Frontal cortex (tissue), 4 donors: Measurements from ENCODE around the gene CANX. TPM values are rescaled to one million over a fixed set of nuclear protein-coding genes. Genes with fewer than 3 reads are reported as not detected.
"Not testable (repeated sequence)": the region's sequence is repeated elsewhere in the genome, so short reads cannot be mapped to it uniquely, and the experiment has no call there.

ENCODE experiments used
- DNase-seq, 2 donors: peaks; one replicate each; pipeline ENCODE4 v3.0.0; 2012; ENCODE audit warnings: low spot score in 2 of 2
- FAIRE-seq: peaks from 2 replicates; lab custom pipeline; 2012; peaks lifted over from hg19 to GRCh38; lab: Jason Lieb, UNC
- total RNA-seq: library from RNA; depleted of rRNA; stranded (reverse); fragments of >200 nt; gene quantifications from one replicate; pipeline ENCODE4 v1.2.3, GENCODE V29; 2014
- donor health status: control.
- donor health status: control.
- donor health status: control.

Gene CANX
- total RNA-seq, 1 donor from 2014 or later, result 405 TPM

DNA sequence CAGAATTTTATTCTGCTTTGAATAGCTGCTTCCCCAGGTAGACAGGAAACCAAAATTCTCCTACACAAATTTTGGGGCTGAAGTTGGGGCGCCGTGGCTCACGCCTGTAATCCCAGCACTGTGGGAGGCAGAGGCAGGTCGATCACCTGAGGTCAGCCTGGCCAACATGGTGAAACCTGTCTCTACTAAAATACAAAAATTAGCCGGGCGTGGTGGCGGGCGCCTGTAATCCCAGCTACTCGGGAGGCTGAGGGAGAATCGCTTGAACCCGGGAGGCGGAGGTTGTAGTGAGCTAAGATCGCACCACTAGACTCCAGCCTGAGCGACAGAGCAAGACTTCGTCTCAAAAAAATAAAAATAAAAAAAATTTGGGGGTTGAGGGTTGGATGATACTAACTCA, 1.2 kb upstream of the CANX start:
- not testable (repeated sequence) for FAIRE-seq, DNase-seq

DNA sequence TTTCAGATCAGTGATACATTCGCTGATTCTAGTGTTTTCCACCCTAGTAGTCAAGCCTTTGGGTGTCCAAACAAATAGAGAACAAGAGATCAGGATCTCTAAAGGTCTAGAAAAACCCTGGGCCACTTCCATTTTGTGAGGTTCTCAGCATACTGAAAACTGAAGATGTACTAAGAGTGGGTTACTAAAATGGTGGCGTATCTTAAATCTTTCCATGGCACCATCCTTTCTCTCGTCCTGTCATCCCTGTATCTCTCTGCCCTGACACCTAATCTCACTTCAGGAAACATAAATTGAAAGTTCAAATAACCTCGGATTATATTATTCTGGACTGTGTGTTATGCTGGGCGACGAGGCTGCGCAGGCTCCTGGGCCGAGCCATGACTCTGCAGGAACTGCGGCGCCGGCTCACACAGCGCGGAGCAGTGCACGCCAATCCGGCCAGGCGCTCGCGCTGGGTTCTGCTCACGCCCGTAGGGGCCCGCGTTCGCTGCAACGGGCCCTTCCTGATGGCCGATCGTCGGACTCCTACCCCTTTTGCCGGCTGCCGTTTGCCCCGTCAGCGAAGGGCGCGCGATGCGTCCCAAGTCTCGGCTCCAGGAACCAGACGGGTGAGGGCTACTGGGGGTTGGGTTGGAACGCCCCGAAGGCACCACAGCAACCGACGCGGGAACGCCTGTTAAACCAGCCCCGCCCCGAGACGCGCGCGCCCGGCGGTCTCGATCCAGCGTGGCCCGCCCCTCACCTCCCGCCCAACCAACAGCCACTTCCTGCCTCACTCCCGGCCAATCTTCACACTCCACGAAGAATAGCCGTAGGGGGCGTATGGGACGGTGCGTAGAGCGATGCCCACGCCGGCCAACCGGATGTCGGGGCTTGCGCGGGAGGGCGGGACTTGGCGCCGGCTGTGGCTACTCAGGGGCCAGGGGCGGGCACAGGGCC, 503 bp upstream of the CANX start:
- peak; percentile 98 to 99 for DNase-seq

DNA sequence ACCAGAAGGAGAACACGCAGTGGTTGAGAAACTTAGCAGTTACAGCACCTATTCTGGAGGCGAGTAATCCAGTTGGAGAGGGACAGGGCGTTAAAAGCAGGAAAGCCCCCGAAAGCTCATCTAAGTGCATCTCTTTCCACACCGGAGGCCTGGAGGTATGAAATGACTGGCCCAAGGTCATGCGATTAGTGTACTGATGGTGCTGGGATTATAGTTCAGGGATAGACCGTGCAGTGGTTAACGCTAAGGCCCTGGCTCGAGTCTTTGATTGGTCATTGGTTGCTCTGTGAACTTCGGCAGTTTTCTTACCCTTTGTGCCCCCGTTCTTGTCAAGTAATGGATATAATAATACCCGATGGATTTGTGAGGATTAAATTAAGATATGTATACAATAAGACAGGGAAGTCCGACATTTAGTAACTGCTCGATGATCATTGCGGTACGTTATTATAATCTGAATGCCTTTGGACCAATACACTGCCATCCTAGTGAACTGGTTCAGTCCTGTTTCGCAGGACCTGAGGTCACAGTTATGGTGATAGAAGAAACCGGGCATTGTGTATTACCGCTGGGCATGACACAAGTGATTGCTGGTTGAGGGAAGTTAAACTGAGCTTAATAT, 960 bp downstream of the CANX start:
- peak in 1 of 2 donors; percentile 28 for DNase-seq
- FAIRE-seq, result no peak

More for the DNA sequence above, 503 bp upstream of the CANX start:
- no peak for FAIRE-seq

DNA sequence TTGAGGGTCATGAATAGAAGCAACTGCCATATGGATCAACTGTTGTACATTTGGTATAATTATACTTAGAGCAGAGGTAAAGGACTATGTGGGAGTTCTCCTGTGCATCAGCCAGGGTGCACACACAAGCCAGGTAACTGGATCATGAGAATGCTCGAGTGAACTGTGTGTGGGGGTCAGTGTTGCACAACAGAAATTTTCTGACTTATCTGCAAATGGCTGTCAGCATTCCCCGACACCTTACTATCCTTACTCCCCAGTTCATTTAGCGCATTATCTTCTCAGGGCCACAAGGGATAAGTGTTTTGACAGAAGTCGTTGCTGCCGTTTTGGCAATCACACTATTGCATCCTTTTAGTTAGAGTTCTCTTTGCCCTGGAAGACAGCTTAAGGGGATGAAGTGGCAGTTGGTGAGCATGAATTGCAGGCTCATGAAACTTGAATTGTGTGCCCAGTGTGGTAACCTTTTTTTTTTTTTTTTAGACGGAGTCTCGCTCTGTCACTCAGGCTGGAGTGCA, 1.7 kb downstream of the CANX start:
- FAIRE-seq (no peak), DNase-seq (no peak)

DNA sequence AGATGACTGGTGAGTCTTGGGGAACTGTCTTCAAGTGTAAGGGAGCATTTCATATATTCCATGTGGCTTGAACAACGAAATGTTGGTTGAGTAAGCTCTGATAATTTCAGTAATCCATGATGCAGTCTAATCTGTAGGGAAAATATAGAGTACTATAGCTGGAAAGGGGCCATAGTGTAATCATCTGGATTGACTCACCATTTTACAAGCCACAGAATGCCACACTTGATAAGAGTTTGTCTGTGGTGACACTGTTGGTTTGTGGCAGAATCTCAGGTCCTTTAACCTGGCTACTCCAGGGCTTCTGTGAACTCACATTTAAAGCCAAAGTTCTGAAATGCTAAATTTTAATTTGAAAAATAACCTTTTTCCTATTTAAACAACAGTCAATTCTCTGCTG, 17.5 kb downstream of the CANX start:
- FAIRE-seq (no peak), DNase-seq (no peak)

DNA sequence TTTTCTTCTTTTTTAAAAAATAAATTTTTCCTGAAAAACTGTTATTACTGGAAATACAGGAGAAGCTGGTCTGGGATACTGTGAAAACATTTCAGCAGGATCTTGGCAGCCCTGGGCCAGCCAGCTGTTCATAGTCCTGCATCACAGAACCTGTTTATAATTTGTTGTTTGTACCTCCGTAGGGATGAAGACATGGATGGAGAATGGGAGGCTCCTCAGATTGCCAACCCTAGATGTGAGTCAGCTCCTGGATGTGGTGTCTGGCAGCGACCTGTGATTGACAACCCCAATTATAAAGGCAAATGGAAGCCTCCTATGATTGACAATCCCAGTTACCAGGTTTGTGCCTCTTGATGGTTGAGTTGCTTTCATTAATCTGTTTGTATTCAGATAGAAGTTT, 21.5 kb downstream of the CANX start:
- no peak for DNase-seq
- FAIRE-seq, result no peak

DNA sequence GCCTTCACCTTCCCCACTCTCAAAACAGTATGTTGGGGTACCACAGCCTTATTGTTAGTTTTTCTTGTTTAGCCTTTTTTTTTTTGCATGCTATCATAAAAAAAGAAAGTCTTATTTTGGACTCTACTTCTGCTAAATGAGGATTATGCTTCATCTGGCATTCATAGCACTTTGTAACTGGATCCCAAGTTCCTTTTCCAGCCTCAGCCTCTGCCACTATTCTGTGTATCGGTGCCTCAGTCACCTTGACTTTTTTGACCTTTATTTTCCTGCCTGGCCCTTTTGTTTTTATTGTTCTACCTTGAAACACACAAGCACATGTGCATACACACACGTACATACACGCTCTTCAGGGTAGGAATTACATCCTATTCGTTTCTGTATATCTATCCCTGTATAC, 25.4 kb downstream of the CANX start:
- no peak for FAIRE-seq
- DNase-seq, result no peak

DNA sequence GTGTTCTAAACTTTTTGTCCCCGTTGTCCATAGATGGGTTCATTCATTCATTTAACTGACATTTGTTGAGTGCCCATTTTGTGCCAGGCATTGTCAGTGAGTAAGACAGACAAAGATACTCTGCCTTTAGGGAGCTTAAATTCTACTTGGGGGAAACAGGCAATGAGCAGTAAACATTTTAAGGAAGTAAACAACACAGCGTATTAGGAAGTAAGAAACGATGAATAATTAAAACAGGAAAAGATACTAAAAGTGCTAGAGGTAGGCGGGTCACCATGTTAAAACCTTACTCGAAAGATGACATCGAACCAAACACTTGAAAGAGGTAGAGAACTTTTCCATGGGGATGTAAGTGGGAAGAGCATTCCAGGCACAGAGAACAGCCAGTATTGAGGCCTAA, 28.3 kb downstream of the CANX start:
- DNase-seq, result no peak
- no peak for FAIRE-seq

DNA sequence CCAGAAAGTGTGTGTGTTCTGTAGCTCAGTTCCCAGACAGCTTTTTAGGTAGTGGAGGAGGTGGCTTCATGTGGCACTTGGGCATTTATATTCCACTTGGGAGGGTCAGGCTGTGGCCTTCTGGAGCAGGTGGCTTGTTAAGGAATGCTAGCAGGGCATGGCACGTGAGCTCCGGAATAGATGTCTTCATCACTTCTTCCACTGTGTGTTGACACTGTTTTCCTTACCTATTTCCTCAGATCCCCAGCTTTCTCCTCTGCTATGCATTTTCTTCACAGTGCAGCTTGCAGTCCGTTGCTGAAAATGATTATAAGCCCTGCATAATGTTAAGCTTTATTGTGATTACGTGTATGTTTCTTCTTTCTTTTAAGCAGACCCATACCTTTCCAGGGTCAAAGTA, 30.5 kb downstream of the CANX start:
- no peak for FAIRE-seq
- no peak for DNase-seq

DNA sequence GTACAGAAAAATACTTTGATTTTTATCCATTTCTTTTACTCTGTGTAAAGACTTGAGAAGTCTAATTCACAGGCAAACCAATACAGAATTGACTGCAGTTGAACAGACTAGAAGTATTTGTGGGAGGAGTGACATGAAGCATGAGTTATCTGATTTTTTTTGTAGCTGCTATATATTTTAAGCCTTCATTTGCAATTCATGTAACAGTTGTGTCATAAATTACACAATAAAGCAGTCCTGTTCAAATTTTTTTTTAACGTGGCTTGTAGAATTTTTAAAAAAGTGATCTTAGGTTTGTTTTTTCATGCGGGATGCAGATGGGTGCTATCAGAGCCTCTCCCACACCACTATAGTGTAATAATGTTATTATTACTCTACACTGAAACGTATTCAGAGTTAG, 31.0 kb downstream of the CANX start:
- FAIRE-seq (no peak), DNase-seq (no peak)

DNA sequence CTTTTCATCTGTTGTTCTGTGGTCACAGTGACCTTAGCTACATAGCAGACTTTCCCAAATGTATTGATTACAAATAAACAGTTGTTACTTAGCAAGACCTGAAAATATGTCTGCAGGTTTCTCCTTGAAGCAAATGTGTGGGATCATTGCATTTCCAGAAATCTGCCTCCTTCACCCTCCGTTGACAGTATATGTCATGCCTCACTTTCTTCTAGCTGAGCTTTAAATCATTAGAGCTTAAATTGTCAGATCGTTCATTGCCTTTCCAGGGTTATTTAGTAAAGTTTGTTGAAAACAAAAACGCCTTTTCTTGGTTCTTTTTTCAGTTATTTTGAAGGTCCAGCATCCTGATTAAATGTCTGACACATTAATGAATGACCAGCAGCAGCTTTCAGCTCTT, 31.6 kb downstream of the CANX start:
- DNase-seq (no peak), FAIRE-seq (no peak)

DNA sequence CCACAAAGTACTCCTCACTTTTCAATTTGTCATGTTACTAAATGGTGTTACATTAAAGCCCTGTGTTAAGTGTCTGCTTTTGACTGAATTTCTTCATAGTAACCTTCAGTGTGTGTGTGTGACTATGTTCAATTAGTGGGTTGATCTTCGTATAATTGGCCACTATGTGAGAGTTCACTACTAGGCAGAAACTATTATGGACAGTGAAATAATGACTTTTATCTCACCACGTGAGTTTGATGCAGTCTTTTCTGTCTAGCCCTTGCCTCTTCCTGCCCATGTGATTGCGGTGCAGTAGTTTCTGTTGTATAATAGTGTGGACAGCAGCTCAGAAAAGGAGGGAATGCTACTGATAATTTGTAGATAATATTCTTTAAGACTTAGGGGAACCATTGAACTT, 32.1 kb downstream of the CANX start:
- DNase-seq, result no peak
- FAIRE-seq, result no peak

DNA sequence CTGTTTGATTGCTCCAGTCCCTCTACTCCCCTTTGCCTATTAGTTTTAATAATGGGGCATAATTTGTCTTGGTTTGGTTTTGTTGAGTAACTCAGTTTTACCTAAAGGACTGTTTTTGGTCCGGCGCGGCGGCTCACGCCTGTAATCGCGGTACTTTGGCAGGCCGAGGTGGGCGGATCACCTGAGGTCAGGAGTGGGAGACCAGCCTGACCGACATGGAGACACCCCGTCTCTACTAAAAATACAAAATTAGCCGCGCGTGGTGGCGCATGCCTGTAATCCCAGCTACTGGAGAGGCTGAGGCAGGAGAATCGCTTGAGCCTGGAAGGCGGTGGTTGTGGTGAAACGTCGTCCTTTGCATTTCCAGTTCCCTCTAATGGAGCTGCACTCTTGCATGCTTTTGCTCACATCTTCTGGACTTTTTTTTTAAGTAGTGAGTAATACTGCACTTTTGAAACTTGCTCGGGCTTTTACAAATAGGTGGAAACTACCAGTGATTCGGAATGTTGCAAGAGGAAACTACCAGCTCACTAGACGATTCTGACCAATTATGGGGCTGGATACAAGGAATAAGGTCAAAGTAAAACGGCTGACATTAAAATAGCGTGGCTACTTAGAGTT, 33.1 kb downstream of the CANX start:
- FAIRE-seq (no peak), DNase-seq (no peak)

DNA sequence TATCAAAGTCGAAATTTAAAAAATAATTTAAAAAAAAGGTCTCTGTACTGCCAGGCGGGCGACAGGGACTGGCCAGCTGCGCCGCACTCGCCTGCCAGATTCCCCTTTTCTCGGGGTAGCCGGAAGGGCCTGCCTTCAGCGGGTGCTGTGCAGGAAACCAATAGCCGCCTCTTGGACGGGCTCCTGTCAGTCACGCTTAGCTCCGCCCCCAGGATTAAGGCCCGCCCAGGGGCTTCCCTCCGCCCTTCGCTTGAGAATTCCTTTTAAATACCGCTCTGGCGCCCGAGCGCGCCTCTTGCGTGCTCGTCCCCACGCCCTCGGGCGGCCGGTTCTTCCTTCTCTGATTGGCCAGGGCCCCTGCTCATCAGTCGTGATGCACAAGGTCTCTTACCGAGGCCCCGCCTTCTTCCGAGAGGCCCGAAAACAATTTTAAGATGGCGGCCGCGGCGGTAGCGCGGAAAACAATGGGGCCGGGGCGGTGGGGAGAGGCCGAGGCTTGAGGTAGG, 33.7 kb downstream of the CANX start, which contains the start of gene MAML1:
Gene MAML1 (plus strand): TSS at position 411 of the 506 bp plus-strand sequence. CDS start 291 bp downstream, outside the sequence.
- peak; percentile 98 to 99 for DNase-seq
- peak; percentile 94 for FAIRE-seq

DNA sequence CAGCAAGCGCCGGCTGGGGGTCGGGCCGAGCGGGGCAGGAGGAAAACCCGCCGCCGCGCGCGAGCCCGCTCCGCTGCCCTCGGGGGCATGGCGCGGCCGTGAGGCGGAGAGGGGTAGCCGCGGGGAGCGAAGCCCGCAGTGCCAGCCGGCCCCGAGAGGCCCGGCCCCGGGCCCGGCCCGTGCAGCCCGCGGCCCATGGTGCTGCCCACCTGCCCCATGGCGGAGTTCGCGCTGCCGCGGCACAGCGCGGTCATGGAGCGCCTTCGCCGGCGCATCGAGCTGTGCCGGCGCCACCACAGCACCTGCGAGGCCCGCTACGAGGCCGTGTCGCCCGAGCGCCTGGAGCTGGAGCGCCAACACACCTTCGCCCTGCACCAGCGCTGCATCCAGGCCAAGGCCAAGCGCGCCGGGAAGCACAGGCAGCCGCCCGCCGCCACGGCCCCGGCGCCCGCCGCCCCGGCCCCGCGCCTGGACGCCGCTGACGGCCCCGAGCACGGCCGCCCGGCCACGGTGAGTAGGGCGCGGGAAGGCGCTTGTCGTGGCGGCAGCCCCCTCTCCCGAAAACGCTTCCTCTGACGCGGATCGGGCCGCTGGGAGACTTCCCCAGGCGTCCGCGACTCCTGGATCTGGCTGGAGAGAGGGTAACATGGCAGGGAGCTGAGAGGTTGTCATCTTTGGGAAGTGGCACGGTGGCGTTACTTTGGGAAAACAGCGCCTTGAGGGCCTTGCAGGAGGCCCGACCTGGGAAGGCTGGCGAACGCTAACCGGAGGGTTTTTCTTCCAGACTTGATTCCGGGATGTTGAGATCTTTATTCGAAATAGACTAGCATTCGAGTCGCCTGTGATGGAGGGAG, 34.4 kb downstream of the CANX start:
- DNase-seq, result peak; percentile 23 to 37

DNA sequence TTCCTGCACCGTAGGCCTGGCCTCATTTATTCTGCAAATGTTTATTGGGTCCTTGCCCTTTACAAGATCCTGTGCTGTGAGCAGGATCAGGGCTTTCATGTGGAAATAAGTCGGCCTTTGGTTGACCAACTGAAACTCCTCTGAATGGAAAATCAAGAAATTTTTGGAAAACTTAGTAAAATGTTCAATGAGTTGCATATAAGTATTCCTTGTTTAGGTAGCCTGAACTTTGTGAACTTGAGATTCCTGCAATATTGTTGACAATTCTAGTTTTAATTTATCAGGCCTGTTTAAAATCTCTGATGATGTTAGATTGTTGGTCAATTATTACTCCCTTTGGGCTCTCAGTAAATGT, 35.0 kb downstream of the CANX start:
- FAIRE-seq (no peak), DNase-seq (no peak)

More for the DNA sequence above, 34.4 kb downstream of the CANX start:
- no peak for FAIRE-seq

DNA sequence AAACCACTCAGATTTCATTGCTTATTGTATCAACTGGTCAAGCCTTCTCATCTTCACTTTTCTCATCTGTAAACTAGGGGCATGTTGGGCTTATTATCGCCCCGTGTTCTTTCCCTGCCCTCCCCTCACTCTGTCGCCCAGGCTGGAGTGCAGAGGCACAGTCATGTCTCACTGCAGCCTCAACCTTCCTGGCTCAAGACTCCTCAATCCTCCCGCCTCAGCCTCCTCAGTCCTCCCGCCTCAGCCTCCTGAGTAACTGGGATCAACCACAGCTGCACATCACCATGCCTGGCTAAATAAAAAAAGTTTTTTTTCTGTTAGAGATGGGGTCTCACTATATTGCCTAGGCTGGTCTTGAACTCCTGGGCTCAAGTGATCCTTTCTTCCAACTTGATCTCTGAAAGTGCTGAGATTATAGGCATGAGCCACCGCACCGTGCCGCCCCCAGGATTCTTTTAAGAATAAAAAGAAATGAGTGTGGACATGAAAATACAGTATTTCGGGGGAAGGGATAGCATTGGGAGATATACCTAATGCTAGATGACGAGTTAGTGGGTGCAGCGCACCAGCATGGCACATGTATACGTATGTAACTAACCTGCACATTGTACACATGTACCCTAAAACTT, 35.9 kb downstream of the CANX start:
- FAIRE-seq (no peak), DNase-seq (no peak)

DNA sequence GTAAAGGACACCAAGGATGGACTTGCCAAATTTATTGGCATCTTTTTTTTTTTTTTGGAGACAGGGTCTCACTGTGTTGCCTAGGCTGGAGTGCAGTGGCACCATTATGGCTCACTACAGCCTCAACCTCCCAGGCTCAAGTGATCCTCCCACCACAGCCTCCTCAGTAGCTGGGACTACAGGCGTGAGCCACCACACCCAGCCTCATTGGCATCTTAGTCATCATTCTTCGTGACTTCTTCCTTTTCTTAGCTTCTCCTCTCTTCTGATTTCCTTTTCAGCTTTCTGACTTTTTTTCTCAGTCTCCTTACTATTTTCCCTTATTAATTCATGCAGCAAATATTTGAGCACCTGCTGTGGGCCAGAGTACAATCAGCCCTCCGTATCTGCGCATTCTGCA, 40.0 kb downstream of the CANX start:
- FAIRE-seq (no peak), DNase-seq (no peak)

DNA sequence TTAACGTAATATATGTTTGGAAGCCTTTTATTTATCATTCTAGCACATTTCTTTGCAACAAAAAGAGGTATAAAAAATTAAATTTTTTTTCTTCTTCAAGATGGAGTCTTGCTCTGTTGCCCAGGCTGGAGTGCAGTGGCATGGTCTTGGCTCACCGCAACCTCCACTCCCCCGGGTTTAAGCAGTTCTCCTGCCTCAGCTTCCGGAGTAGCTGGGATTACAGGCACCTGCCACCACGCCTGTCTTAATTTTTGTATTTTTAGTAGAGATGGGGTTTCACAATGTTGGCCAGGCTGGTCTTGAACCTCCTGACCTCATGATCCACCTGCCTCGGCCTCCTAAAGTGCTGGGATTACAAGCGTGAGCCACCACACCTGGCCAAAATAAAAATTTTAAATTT, 45.3 kb downstream of the CANX start:
- DNase-seq, FAIRE-seq: not testable (repeated sequence)
